Hematopoietic multipotent progenitor cell treated with erythropoietin and hydrocortisone succinate and interleukin-3 and kit ligand, for 17 days (in vitro differentiated cells): Measurements from ENCODE around the gene BMP5.

Source experiments
- DNase-seq: peaks from one replicate; pipeline ENCODE4 v3.0.0-alpha.2; 2015; ENCODE audit warnings: low spot score

The BMP5 gene

DNA sequence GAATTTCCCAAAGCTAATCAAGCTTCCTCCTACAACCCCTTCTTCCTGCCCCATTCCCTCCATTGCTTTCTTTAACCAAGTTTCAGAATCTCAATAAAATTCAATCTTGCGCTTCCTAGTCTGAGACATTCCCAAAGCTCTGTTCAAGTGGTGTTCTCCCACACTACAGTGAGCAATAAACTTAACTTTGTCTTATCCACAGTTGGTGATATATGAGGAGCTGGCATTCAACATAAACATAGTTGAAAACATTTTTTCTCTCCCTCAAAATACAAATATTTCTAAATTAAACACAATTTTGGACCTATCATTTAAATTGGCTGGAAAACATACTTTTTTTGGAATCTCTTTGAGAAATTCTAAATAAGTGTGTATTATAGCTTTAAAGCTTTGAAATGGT, 166.7 kb downstream of the BMP5 start:
- DNase-seq = no peak

DNA sequence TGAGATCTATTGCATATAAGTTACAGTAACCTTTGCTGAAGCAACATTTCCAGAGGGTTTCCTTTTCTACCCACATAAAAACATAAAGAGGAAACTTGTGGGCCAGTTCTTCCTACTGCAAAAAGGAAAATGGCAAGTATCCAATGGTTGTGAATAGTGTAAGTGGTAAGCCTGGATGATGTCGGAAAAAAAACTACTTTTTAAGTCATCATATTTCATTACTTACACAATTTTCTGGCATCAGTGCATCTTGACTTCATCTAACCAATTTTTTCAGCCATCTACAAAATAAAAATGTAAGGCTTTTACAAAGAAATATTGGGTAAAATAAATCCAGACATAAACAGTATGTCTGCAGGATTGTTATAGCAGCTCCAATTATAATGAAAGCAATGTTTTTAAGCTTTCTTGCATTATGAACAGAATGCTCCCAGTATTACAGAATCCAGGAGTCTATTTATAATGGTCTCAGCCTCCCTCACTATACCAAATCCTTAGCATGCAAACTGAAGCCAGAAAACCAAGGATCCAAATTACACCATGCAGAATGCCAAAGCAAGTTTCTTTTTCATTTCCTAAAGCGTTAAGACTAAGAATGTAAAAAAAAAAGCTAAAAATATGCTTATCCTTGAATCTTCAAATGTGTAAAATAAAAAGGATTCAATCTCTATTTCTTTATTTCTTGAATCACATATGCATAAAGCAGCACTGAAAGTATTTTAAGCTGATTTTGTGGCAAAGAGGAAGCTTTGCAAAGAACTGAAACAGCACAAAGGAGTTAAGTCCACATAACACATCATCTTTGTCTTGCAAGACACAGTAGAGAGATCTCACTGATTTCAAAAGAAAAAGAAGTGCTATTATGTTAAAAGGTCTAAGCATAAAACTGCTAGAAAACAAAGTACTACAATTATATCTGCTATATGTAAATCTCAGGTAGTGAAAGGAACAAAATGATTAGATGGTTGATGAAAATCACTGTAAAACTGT, 169.6 kb downstream of the BMP5 start:
- no peak for DNase-seq

DNA sequence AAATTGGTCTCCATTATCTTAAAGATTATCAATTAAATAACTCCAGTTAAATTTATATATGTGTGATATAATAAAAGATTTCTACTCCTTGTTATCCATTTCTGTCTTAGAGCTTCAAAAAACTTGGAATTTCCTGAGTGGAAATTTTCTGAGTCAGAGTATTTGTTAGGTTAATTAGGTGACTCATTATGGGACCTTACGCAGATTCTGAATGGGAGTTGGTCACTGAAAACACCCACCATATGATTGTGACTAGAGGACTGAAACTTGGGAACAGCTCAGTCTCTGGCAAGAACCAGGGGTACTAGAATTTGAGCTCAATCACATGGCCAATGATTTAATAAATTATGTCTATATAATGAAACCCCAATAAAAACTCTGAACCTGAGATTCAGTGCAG, 171.0 kb downstream of the BMP5 start:
- DNase-seq = no peak
